ENCODE data around the gene OPCML.

Gene OPCML

DNA sequence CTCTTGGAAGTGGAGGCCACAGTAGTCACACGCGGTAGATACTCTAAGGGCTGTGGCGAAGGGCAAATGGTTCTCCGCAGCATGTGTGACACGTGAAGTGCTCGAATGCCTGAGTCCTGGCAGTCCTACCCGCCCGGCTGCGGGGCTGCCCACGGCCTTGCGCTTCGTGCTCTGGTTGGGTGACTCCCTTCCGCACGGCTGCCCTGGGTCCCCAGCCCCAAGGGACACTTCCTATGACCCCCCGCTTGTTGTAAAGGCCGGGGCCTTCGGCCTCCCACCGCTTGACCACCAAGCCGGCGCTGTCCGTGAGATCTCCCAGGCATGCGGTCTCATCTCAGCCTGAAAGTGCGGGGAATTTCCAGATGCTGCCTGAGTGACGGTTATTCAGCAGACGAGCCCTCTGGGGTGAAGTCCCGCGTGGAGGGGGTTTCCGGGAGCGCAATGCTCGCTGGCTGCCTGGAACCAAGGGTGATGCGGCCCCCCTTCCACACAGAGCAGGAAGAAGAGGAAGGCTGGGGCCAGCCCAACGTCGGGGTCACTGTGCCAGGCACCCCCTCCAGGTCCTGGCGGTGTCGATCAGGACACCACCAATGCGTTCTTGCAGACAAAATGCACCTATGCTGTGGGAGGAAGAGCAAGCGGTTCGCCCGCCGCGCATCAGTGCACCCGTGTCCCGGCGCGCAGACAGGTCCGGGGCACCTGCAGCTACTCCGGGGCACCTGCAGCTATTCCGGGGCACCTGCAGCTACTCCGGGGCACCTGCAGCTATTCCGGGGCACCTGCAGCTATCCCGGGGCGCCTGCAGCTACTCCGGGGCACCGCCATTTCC lies 171.2 kb downstream of the OPCML start:
- Histone ChIP-seq H3K27ac (replicated peaks) (no peak overlapping the region), H3K27me3 (ENCODE audit: insufficient read depth, poor library complexity, severe bottlenecking) (no peaks in the 10 kb centered on the region), H3K4me3 (replicated peaks; ENCODE audit: insufficient read depth, low read length) (no peak overlapping the region)
- DNase-seq (ENCODE audit: low read depth in 1 of 2, low spot score in 1 of 2) = no peak
- TF ChIP-seq POLR2AphosphoS5 (IDR thresholded peaks at IDR 0.05; ENCODE audit: low read depth) (no peak), SPI1 (IDR thresholded peaks at IDR 0.05; ENCODE audit: borderline replicate concordance, low read depth) (no peak), GABPA (IDR thresholded peaks at IDR 0.05; ENCODE audit: low read depth) (no peak), CTCF (IDR thresholded peaks at IDR 0.05; ENCODE audit: insufficient read depth, low read length) (no peak)
- TF ChIP-seq, protein P1, sequence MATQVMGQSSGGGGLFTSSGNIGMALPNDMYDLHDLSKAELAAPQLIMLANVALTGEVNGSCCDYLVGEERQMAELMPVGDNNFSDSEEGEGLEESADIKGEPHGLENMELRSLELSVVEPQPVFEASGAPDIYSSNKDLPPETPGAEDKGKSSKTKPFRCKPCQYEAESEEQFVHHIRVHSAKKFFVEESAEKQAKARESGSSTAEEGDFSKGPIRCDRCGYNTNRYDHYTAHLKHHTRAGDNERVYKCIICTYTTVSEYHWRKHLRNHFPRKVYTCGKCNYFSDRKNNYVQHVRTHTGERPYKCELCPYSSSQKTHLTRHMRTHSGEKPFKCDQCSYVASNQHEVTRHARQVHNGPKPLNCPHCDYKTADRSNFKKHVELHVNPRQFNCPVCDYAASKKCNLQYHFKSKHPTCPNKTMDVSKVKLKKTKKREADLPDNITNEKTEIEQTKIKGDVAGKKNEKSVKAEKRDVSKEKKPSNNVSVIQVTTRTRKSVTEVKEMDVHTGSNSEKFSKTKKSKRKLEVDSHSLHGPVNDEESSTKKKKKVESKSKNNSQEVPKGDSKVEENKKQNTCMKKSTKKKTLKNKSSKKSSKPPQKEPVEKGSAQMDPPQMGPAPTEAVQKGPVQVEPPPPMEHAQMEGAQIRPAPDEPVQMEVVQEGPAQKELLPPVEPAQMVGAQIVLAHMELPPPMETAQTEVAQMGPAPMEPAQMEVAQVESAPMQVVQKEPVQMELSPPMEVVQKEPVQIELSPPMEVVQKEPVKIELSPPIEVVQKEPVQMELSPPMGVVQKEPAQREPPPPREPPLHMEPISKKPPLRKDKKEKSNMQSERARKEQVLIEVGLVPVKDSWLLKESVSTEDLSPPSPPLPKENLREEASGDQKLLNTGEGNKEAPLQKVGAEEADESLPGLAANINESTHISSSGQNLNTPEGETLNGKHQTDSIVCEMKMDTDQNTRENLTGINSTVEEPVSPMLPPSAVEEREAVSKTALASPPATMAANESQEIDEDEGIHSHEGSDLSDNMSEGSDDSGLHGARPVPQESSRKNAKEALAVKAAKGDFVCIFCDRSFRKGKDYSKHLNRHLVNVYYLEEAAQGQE (IDR thresholded peaks at IDR 0.05; ENCODE audit: insufficient replicate concordance, low read depth) = no peak

DNA sequence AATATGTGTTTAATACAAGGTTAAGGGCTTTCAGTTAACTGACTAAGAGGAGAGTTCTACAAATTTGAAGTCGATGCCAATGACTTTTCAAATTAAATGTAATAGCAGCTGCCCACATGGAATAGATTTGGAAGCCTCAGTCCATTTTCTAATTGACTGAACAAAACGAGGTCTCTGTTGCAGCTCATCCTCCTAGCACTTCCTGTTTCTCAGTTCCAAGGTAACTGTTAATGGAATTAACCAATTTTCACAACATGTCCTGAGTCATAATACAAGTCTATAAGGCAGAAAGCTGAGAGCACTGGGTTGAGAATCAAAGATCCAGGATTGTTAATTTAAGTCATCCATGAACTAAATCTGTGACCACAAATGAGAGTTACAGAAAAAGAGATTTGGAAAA lies 177.2 kb downstream of the OPCML start:
- H3K27me3 ChIP-seq (ENCODE audit: insufficient read depth, poor library complexity, severe bottlenecking) = no peaks in the 10 kb centered on the region
- H3K27ac ChIP-seq (replicated peaks) = no peak overlapping the region
- no peak for DNase-seq (ENCODE audit: low read depth in 1 of 2, low spot score in 1 of 2)
- TF ChIP-seq SPI1 (IDR thresholded peaks at IDR 0.05; ENCODE audit: borderline replicate concordance, low read depth) = peak; percentile 46
- TF ChIP-seq POLR2AphosphoS5 (IDR thresholded peaks at IDR 0.05; ENCODE audit: low read depth) = no peak
- no peak overlapping the region for H3K4me3 ChIP-seq (replicated peaks; ENCODE audit: insufficient read depth, low read length)

- Histone ChIP-seq H3K27ac (replicated peaks) (no peak overlapping the region), H3K4me3 (replicated peaks; ENCODE audit: insufficient read depth, low read length) (no peak overlapping the region), H3K27me3 (ENCODE audit: insufficient read depth, poor library complexity, severe bottlenecking) (no peaks in the 10 kb centered on the region)
- no peak for DNase-seq (ENCODE audit: low read depth in 1 of 2, low spot score in 1 of 2)
- TF ChIP-seq CTCF (IDR thresholded peaks at IDR 0.05; ENCODE audit: insufficient read depth, low read length) (no peak), GABPA (IDR thresholded peaks at IDR 0.05; ENCODE audit: low read depth) (no peak), SPI1 (IDR thresholded peaks at IDR 0.05; ENCODE audit: borderline replicate concordance, low read depth) (no peak), POLR2AphosphoS5 (IDR thresholded peaks at IDR 0.05; ENCODE audit: low read depth) (no peak)
- TF ChIP-seq, protein P1 (IDR thresholded peaks at IDR 0.05; ENCODE audit: insufficient replicate concordance, low read depth) = no peak
Measured at GRCh38 chr11:133354069-133354468, 178.2 kb downstream of the OPCML start.

- Histone ChIP-seq H3K4me3 (replicated peaks; ENCODE audit: insufficient read depth, low read length) (no peak overlapping the region), H3K27ac (replicated peaks) (no peak overlapping the region), H3K27me3 (ENCODE audit: insufficient read depth, poor library complexity, severe bottlenecking) (no peaks in the 10 kb centered on the region)
- DNase-seq (ENCODE audit: low read depth in 1 of 2, low spot score in 1 of 2) = no peak
- TF ChIP-seq POLR2AphosphoS5 (IDR thresholded peaks at IDR 0.05; ENCODE audit: low read depth) (no peak), GABPA (IDR thresholded peaks at IDR 0.05; ENCODE audit: low read depth) (no peak)
Measured at GRCh38 chr11:133350045-133350444, 182.3 kb downstream of the OPCML start.

Measured in HL-60 (cell line).